Measurements from ENCODE around the gene CHIT1.
"Not testable (repeated sequence)": the region's sequence is repeated elsewhere in the genome, so short reads cannot be mapped to it uniquely, and the experiment has no call there.

Gene CHIT1
- total RNA-seq: 142 to 934 (median 473) reads per million in 17 experiments

- peak; percentile 78 to 92 (median 86) for DNase-seq
These were observed at the start of gene CHIT1 for GRCh38 chr1:203229471-203230135. TSS of gene CHIT1 (minus strand) at chr1:203229673. CDS start at chr1:203229636, 37 bp downstream.

- DNase-seq: no peak
These were observed 49.5 kb upstream of the CHIT1 start for GRCh38 chr1:203278885-203279406.

- peak; percentile 61 to 75 (median 70) for DNase-seq
These were observed 48.8 kb upstream of the CHIT1 start for GRCh38 chr1:203278082-203278884.

- DNase-seq: no peak
These were observed 47.6 kb upstream of the CHIT1 start for GRCh38 chr1:203276916-203277545.

GRCh38 chr1:203276408-203276807 lies 46.9 kb upstream of the CHIT1 start:
- DNase-seq: no peak

GRCh38 chr1:203275656-203276272 lies 46.3 kb upstream of the CHIT1 start:
- DNase-seq: no peak

- peak; percentile 51 to 77 (median 73) for DNase-seq
These were observed 45.3 kb upstream of the CHIT1 start for GRCh38 chr1:203274603-203275381.

- peak; percentile 80 to 91 (median 88) for DNase-seq
These were observed 44.6 kb upstream of the CHIT1 start for GRCh38 chr1:203273869-203274602.

GRCh38 chr1:203273206-203273868 lies 43.9 kb upstream of the CHIT1 start:
- peak; percentile 86 to 94 (median 92) for DNase-seq

- DNase-seq: no peak
These were observed 43.2 kb upstream of the CHIT1 start for GRCh38 chr1:203272633-203273205.

- no peak for DNase-seq
These were observed 42.6 kb upstream of the CHIT1 start for GRCh38 chr1:203271962-203272632.

- peak; percentile 70 to 90 (median 84) for DNase-seq
These were observed 41.7 kb upstream of the CHIT1 start for GRCh38 chr1:203271018-203271743.

- no peak for DNase-seq
These were observed 41.0 kb upstream of the CHIT1 start for GRCh38 chr1:203270448-203270847.

- no peak for DNase-seq
These were observed 40.2 kb upstream of the CHIT1 start for GRCh38 chr1:203269654-203270020.

GRCh38 chr1:203268901-203269653 lies 39.6 kb upstream of the CHIT1 start:
- DNase-seq: peak; percentile 73 to 90 (median 80)

GRCh38 chr1:203267912-203268311 lies 38.4 kb upstream of the CHIT1 start:
- no peak for DNase-seq

GRCh38 chr1:203267347-203267846 lies 37.9 kb upstream of the CHIT1 start:
- peak; percentile 89 to 96 (median 92) for DNase-seq

- DNase-seq: not testable (repeated sequence)
These were observed 36.7 kb upstream of the CHIT1 start for GRCh38 chr1:203266140-203266539.

Measured in suppressor macrophage (primary cell).